NCI-H510A treated with DMSO at 0.1 percent for 48 hours (cell line): ENCODE data around the gene CHD2.

Source experiments
- DNase-seq: peaks from one replicate; lab custom pipeline; 2025; lab: John Stamatoyannopoulos, UW

The CHD2 gene

GRCh38 chr15:93068581-93069199 lies 168.6 kb downstream of the CHD2 start:
- no peak for DNase-seq

GRCh38 chr15:93070132-93070531 lies 170.0 kb downstream of the CHD2 start:
- no peak for DNase-seq

GRCh38 chr15:93070551-93071296 lies 170.6 kb downstream of the CHD2 start:
- DNase-seq: no peak

- no peak for DNase-seq
These were observed 171.4 kb downstream of the CHD2 start for GRCh38 chr15:93071469-93071936.

- DNase-seq: no peak
These were observed 171.9 kb downstream of the CHD2 start for GRCh38 chr15:93072011-93072410.

- DNase-seq: peak; percentile 60
These were observed 172.6 kb downstream of the CHD2 start for GRCh38 chr15:93072411-93073394.

GRCh38 chr15:93073465-93073952 lies 173.4 kb downstream of the CHD2 start:
- no peak for DNase-seq

GRCh38 chr15:93074599-93074998 lies 174.5 kb downstream of the CHD2 start:
- DNase-seq: no peak

- DNase-seq: no peak
These were observed 176.1 kb downstream of the CHD2 start for GRCh38 chr15:93076217-93076616.

GRCh38 chr15:93076875-93077274 lies 176.8 kb downstream of the CHD2 start:
- DNase-seq: no peak
